IMR-90 (cell line): ENCODE data around the gene SNRNP40.

Experiments used
- CEBPB ChIP-seq: IDR thresholded peaks from 2 replicates; pipeline ENCODE4 v1.6.1; 2012; ENCODE audit warnings: low read depth, low read length, improper control_type of control experiment
- CHD1 ChIP-seq: IDR thresholded peaks from 2 replicates; pipeline ENCODE4 v1.6.1; 2012; ENCODE audit warnings: low read depth, low read length, improper control_type of control experiment
- FOS ChIP-seq: fragments of 150-350 bp; IDR thresholded peaks from 2 replicates; pipeline ENCODE4 v1.6.1; 2016; ENCODE audit warnings: low read depth, low read length
- MAFK ChIP-seq: IDR thresholded peaks from 2 replicates; pipeline ENCODE4 v1.6.1; 2012; ENCODE audit warnings: low read depth, low read length, improper control_type of control experiment
- MAZ ChIP-seq: IDR thresholded peaks from 2 replicates; pipeline ENCODE4 v1.6.1; 2012; ENCODE audit warnings: low read depth, mild to moderate bottlenecking, low read length, improper control_type of control experiment, moderate library complexity, borderline replicate concordance
- MXI1 ChIP-seq: IDR thresholded peaks from 2 replicates; pipeline ENCODE4 v1.6.1; 2012; ENCODE audit warnings: low read depth, mild to moderate bottlenecking, low read length, moderate library complexity, borderline replicate concordance
- NFE2L2 ChIP-seq: fragments of 150-350 bp; IDR thresholded peaks from 2 replicates; pipeline ENCODE4 v1.6.1; 2016; ENCODE audit warnings: low read depth, mild to moderate bottlenecking, low read length
- POLR2A ChIP-seq: IDR thresholded peaks from 2 replicates; pipeline ENCODE4 v1.6.1; 2012; ENCODE audit warnings: mild to moderate bottlenecking, low read depth, low read length
- RAD21 ChIP-seq: IDR thresholded peaks from 2 replicates; pipeline ENCODE4 v1.6.1; 2012; ENCODE audit warnings: low read length, improper control_type of control experiment
- RCOR1 ChIP-seq: IDR thresholded peaks from 2 replicates; pipeline ENCODE4 v1.6.1; 2012; ENCODE audit warnings: mild to moderate bottlenecking, low read length, improper control_type of control experiment; ENCODE audit not compliant: insufficient replicate concordance
- RFX5 ChIP-seq: IDR thresholded peaks from 2 replicates; pipeline ENCODE4 v1.8.0; 2012; ENCODE audit warnings: low read depth, mild to moderate bottlenecking, low read length, moderate library complexity
- SMC3 ChIP-seq: fragments of 150-350 bp; IDR thresholded peaks from 2 replicates; pipeline ENCODE4 v1.6.1; 2016; ENCODE audit warnings: low read depth, mild to moderate bottlenecking, antibody characterized with exemption, low read length, moderate library complexity
- USF2 ChIP-seq: fragments of 150-350 bp; IDR thresholded peaks from 2 replicates; pipeline ENCODE4 v1.6.1; 2017; ENCODE audit warnings: mild to moderate bottlenecking, antibody characterized with exemption, low read length, low read depth
- TF ChIP-seq, protein P1 (sequence below): conservative IDR thresholded peaks from 2 replicates; pipeline ENCODE4 v1.5.1; 2012; ENCODE audit warnings: mild to moderate bottlenecking, low read depth, low read length, improper control_type of control experiment

DNA sequence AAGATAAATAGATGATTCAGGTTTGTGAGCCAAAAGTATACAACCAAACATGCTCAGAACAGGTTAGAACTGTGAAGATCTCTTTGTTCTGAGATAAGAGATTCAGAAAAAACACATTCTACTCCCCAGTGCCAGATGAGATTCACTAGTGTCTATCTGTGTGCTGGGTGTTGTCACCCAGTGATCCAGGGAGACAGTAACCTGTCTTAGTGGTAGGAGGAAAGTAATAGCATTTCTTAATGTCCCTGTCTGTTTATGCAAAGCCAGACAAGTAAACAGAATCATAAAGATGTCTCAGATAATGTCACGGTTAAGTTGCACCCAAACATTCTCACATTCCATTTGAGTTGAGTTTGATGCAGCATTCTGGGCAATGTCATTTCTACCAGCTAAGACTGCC lies 38.0 kb downstream of the SNRNP40 start:
- TF ChIP-seq, protein P1, sequence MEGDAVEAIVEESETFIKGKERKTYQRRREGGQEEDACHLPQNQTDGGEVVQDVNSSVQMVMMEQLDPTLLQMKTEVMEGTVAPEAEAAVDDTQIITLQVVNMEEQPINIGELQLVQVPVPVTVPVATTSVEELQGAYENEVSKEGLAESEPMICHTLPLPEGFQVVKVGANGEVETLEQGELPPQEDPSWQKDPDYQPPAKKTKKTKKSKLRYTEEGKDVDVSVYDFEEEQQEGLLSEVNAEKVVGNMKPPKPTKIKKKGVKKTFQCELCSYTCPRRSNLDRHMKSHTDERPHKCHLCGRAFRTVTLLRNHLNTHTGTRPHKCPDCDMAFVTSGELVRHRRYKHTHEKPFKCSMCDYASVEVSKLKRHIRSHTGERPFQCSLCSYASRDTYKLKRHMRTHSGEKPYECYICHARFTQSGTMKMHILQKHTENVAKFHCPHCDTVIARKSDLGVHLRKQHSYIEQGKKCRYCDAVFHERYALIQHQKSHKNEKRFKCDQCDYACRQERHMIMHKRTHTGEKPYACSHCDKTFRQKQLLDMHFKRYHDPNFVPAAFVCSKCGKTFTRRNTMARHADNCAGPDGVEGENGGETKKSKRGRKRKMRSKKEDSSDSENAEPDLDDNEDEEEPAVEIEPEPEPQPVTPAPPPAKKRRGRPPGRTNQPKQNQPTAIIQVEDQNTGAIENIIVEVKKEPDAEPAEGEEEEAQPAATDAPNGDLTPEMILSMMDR = no peak
- TF ChIP-seq RFX5 (no peak), NFE2L2 (no peak), FOS (no peak), USF2 (no peak), POLR2A (no peak), RCOR1 (no peak), SMC3 (no peak), RAD21 (no peak), CHD1 (no peak), MXI1 (no peak), MAFK (no peak), CEBPB (no peak), MAZ (no peak)
